22Rv1 (cell line): ENCODE measurements around the gene ADTRP.

Experiments
- ZFX ChIP-seq: fragments of 450-650 bp; IDR thresholded peaks from 2 replicates; pipeline ENCODE4 v1.6.1; 2017; ENCODE audit warnings: antibody characterized with exemption, borderline replicate concordance
- TF ChIP-seq, protein P1 (sequence below): fragments of 450-650 bp; IDR thresholded peaks from 2 replicates; pipeline ENCODE4 v1.5.1; 2017; ENCODE audit warnings: mild to moderate bottlenecking

GRCh38 chr6:11783524-11784064 lies 5.0 kb upstream of the ADTRP start:
- TF ChIP-seq, protein P1, sequence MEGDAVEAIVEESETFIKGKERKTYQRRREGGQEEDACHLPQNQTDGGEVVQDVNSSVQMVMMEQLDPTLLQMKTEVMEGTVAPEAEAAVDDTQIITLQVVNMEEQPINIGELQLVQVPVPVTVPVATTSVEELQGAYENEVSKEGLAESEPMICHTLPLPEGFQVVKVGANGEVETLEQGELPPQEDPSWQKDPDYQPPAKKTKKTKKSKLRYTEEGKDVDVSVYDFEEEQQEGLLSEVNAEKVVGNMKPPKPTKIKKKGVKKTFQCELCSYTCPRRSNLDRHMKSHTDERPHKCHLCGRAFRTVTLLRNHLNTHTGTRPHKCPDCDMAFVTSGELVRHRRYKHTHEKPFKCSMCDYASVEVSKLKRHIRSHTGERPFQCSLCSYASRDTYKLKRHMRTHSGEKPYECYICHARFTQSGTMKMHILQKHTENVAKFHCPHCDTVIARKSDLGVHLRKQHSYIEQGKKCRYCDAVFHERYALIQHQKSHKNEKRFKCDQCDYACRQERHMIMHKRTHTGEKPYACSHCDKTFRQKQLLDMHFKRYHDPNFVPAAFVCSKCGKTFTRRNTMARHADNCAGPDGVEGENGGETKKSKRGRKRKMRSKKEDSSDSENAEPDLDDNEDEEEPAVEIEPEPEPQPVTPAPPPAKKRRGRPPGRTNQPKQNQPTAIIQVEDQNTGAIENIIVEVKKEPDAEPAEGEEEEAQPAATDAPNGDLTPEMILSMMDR = no peak
- no peak for TF ChIP-seq ZFX
